CMK (cell line): Measurements from ENCODE around the gene CTXN1.
"Not testable (repeated sequence)": the region's sequence is repeated elsewhere in the genome, so short reads cannot be mapped to it uniquely, and the experiment has no call there.

ENCODE experiments used
- DNase-seq: peaks from one replicate; pipeline ENCODE4 v3.0.0-alpha.2; 2010; ENCODE audit warnings: low read depth

CTXN1 gene

DNA sequence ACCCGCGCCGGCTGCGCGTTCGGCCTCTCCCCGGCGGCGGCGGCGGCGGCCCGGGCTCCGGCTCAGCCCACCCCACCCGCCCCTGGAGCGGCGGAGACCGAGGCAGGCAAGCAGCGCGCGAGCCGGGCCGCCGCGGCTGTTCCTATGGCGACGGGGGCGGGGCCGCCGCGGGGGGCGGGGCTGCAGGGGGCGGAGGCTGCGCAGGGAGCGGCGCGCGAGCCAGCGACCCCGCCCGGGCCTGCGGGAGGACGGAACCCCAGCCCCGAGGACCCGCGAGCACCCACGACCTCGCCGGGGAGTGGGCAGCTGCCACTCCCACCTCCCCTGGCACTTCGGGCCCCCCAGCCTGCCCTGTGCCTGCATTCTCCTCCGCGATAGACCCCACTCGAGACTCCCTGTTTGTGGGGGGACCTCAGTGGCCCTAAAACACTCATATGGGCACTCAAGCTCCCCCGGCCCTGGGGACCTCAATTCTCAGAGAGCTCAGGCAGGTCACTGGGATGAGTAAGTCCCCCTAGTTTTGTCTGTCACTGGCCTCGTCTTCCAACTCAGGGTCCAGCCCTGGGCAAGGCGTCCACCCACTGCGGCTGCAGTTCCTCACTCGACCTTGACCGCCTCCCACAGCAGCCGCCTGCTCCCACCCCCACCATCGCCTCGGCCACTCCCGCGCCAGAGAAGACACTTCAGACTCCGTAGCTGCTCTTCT lies at the start of gene CTXN1:
TSS of gene CTXN1 (minus strand) at position 115 of the 706 bp plus-strand sequence. CDS start 597 bp downstream, outside the sequence.
- no peak for DNase-seq

GRCh38 chr19:7975037-7975436 lies 49.1 kb upstream of the CTXN1 start:
- DNase-seq = no peak

- DNase-seq = no peak
Measured at GRCh38 chr19:7973883-7974282, 47.9 kb upstream of the CTXN1 start.

GRCh38 chr19:7971553-7972520 lies 45.9 kb upstream of the CTXN1 start:
- no peak for DNase-seq

DNA sequence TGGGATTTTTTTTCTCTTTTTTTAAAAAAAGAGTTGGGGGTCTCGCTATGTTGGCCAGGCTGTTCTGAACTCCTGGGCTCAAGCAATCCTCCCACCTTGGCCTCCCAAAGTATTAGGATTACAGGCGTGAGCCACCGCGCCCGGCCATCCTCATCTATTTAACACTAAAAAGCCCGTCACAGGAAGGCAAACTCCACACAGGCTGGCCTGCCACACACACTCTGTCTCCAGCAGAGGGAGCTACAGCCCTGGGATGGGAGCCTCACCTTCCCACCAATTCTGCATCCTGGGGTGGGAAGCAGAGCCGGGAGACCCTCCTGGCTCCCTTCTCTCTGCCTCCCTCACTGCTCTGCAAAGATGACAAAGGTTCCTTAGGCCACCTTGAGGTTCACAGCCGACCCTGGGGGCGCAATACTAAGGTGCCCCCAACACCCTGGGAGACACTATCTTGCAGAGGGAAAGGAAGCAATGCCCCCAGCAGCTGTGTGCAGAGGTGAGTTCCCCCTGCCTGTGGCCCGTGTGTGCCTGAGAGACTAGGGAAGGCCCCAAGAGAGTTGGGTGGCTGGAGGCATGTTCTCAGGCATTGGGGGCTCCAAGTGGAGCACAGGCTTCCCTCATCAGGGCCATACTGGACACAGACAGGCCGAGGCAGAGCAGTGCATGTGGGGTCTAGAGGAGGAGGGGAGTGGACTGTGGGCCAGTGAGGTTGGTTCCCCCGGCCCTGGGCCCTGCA lies 44.9 kb upstream of the CTXN1 start:
- DNase-seq = no peak

DNA sequence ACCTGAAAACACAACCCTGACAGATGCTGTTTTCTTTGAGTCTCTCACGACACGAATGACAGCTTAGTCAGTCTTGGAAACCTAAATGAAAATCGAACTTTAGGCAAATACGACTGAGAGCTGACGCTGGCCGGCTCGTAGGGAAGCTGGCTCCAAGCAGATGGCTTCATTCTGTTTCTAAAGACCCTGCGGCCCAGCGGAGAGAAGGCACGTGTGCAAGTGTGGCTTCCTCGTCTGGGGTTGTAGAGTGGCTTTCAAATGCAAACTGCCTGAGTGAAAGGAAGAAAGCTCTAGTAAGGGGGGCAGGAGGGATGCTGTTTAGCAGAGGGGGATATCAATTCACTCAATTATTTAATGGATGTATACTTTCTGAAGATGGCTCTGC lies 43.6 kb upstream of the CTXN1 start:
- DNase-seq = no peak

DNA sequence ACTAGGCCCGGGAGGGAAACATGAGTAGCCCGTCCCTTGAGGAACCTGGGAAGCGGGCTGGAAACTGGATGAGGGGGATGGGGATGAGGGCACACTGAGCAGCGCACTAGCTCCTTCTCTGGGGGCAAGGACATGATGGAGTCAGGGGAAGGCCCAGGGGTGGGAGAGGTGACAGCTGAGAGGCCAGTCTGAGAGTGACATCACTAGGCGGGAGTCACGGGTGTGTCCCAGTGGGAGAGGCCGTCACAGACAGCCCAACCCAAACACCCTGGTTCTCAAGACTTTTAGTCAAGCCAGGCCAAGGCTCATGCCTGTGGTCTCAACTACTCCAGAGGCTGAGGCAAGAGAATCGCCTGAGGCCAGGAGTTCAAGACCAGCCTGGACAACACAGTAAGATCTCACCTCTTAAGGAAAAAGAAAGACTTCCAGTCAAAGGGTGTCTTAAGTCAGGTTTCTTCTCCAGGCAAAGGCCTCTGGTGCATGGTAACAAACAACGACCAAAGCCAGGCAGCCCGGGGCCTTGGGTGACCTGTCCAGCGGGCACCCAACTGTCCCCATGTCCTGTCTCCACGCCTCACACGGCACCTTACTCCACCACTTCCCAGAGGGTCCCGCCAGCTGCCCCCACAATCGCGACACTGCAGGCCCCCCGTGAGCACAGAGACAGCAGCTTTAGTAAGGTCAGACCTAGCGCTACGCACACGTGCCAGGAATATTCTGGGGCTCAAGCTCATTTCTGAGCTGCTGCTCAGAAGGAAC lies 43.0 kb upstream of the CTXN1 start:
- no peak for DNase-seq

GRCh38 chr19:7968008-7968795 lies 42.3 kb upstream of the CTXN1 start:
- DNase-seq = no peak

DNA sequence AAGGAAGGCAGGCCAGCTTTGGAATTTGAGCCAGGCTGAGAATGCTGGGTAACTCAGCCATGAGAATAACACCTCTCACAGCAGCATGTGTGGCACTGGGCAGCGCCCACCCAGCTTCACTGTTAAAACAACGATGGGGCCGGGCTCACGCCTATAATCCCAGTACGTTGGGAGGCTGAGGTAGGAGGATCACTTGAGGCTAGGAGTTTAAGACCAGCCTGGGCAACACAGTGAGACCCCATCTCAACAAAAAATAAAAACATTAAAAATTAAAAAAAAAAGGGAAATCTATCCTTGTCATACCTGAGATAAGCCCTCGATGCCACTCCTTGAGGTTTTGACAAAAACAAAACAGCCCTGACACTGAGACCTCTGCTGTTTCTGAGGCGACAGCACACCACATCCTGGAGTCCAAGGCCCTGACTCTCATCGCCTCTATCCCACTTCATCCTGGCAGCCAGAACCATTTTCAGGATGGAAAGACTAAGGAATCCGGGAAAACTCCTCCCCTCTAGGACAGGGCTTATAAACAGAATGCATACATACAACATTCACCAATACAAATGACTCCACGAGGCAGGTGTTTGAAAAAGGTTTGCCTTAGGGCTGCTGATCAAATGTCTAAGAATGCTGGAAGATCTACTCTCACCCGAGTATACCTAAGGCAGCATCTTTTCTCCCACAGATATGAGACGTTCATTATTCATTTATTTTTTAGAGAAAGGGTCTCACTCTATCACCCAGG lies 40.2 kb upstream of the CTXN1 start:
- DNase-seq = no peak

GRCh38 chr19:7965259-7965841 lies 39.4 kb upstream of the CTXN1 start:
- no peak for DNase-seq

- DNase-seq = no peak
Measured at GRCh38 chr19:7963566-7963965, 37.6 kb upstream of the CTXN1 start.

- no peak for DNase-seq
Measured at GRCh38 chr19:7962644-7963268, 36.8 kb upstream of the CTXN1 start.

- DNase-seq = no peak
Measured at GRCh38 chr19:7961920-7962626, 36.1 kb upstream of the CTXN1 start.

GRCh38 chr19:7961082-7961481 lies 35.1 kb upstream of the CTXN1 start:
- not testable (repeated sequence) for DNase-seq

DNA sequence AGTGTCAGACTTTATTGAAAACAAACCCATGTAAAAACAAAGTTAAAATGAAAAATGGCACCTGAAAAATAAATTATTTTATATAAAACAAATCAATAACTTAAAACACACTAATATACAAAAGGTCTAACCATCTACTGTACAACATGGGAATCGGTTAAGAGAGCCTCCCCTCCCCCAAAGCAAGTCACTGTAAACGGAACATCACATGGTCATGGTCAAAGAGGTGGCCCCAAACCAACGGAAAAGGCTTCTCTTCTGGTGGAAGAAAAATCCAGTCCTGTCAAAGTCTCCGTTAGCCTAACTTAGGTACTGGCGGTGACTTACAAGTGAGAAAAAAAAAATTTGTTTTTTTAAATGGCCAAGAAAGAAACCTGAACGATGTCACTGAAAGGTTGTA lies 33.3 kb upstream of the CTXN1 start:
- DNase-seq = no peak

- no peak for DNase-seq
Measured at GRCh38 chr19:7955696-7956095, 29.8 kb upstream of the CTXN1 start.

DNA sequence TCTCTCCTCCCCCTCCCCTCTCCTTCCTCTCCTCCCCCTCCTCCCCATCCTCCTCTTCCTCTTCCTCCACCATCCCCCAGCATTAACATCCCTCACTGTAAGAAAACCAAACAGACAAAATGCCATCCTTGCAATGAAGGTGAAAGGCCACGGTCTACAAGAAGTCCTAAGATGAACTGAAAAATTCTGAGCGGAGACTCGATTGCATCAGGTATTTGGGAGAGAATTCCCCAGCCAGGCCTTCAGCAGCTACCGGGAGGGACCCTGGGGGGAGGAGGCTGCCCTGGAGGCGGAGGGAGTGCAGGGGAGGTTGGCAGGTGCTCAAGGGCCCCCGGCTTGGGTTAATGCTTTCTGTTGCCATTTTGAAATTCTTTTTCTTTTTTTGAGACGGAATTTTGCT lies 27.6 kb upstream of the CTXN1 start:
- DNase-seq = no peak

GRCh38 chr19:7953060-7953459 lies 27.1 kb upstream of the CTXN1 start:
- DNase-seq = no peak

DNA sequence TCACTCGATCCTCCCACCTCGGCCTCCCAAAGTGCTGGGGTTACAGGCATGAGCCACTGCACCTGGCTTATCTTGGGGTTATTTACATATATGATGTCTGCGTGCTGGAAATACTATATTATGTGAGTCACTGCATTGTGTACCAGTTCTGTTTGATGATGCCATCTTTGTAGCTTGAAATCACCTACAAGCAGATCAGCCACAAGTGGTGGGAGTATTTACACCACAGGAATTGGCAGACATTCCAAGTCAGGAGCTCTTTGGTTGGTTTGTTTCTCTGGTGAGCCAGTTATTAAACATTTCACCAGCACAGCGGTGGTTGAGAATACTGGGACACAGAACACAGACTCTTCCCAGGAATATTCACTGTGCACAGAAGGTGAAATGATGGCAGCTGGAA lies 22.0 kb upstream of the CTXN1 start:
- DNase-seq = no peak
